SK-N-SH (cell line): ENCODE measurements around the gene PIK3R3. TPM values are rescaled to one million over a fixed set of nuclear protein-coding genes. Genes with fewer than 3 reads are reported as not detected.

Experiments
- CTCF ChIA-PET: fragments of 300-600, 350-600 bp; formaldehyde crosslinking; extraction: SDS; loops from one replicate; lab custom pipeline; 2021; lab: Yijun Ruan, JAX
- POLR2A ChIA-PET: fragments of 350-600 bp; sonication (Branson Sonifier 250); formaldehyde crosslinking; extraction: SDS; loops from one replicate; lab custom pipeline; 2020; ENCODE audit warnings: antibody characterized with exemption, inconsistent platforms; lab: Yijun Ruan, JAX
- DNase-seq: peaks from one replicate; pipeline ENCODE4 v3.0.0; 2012
- H2AFZ ChIP-seq: fragments of 200-600 bp; sonication (generic); 2 replicates; pipeline ENCODE4 v1.8.1; 2016; ENCODE audit warnings: antibody characterized with exemption, mild to moderate bottlenecking, low read depth
- H3F3A ChIP-seq: fragments of 200-600 bp; sonication (generic); replicated peaks from 2 replicates; pipeline ENCODE3; 2016; ENCODE audit warnings: antibody characterized with exemption, mild to moderate bottlenecking; ENCODE audit not compliant: insufficient read depth
- H3K27ac ChIP-seq, 2 experiments: fragments of 200-500 bp in 1 of 2; fragments of 200-600 bp in 1 of 2; sonication (Bioruptor generic) in 1 of 2; sonication (generic), shearing (Covaris generic) in 1 of 2; 2 replicates each; pipeline versions ENCODE4 v1.5.1 to v1.6.1; 2014 to 2016; ENCODE audit warnings: low read depth in 2 of 2, inconsistent platforms in 1 of 2, low read length in 1 of 2, mild to moderate bottlenecking in 1 of 2, mixed read lengths in 1 of 2
- H3K27me3 ChIP-seq: fragments of 200-600 bp; sonication (generic), shearing (Covaris generic); 2 replicates; pipeline ENCODE4 v1.6.1; 2016; ENCODE audit warnings: mixed run types; ENCODE audit not compliant: insufficient read depth
- H3K36me3 ChIP-seq, 2 experiments: fragments of 200-500 bp in 1 of 2; fragments of 200-600 bp in 1 of 2; sonication (Bioruptor generic) in 1 of 2; sonication (generic) in 1 of 2; replicated peaks in 1 of 2; 2 replicates each; pipeline versions ENCODE3 to v1.5.1; 2014 to 2016; ENCODE audit warnings: low read length in 1 of 2, mild to moderate bottlenecking in 1 of 2; ENCODE audit not compliant: insufficient read depth in 2 of 2, control insufficient read depth in 1 of 2
- H3K4me1 ChIP-seq, 2 experiments: fragments of 200-500 bp in 1 of 2; fragments of 200-600 bp in 1 of 2; sonication (Bioruptor generic) in 1 of 2; sonication (generic), shearing (Covaris generic) in 1 of 2; 2 replicates each; pipeline versions ENCODE4 v1.5.1 to v1.6.1; 2014 to 2016; ENCODE audit warnings: low read depth in 1 of 2, low read length in 1 of 2, mixed run types in 1 of 2; ENCODE audit not compliant: insufficient read depth in 2 of 2, control insufficient read depth in 1 of 2
- H3K4me2 ChIP-seq: fragments of 200-600 bp; sonication (generic), shearing (Covaris generic); 2 replicates; pipeline ENCODE4 v1.6.1; 2017; ENCODE audit warnings: mixed run types
- H3K4me3 ChIP-seq, 2 experiments: fragments of 200-500 bp in 1 of 2; fragments of 200-600 bp in 1 of 2; sonication (Bioruptor generic) in 1 of 2; sonication (generic), shearing (Covaris generic) in 1 of 2; 2 replicates each; pipeline versions ENCODE4 v1.5.1 to v1.8.1; 2014 to 2016; ENCODE audit warnings: low read depth in 2 of 2, inconsistent platforms in 1 of 2, low read length in 1 of 2, mild to moderate bottlenecking in 1 of 2, mixed read lengths in 1 of 2, moderate library complexity in 1 of 2
- H3K79me2 ChIP-seq: fragments of 200-600 bp; sonication (generic); 2 replicates; pipeline ENCODE4 v1.8.1; 2017; ENCODE audit warnings: mild to moderate bottlenecking; ENCODE audit not compliant: insufficient read depth
- H3K9ac ChIP-seq: fragments of 200-600 bp; sonication (generic); 2 replicates; pipeline ENCODE4 v1.6.1; 2017; ENCODE audit warnings: mixed run types
- H3K9me2 ChIP-seq: fragments of 200-600 bp; sonication (generic); 2 replicates; pipeline ENCODE4 v1.6.1; 2017; ENCODE audit warnings: mixed run types
- H3K9me3 ChIP-seq: fragments of 200-600 bp; sonication (generic); 2 replicates; pipeline ENCODE4 v1.6.1; 2017; ENCODE audit warnings: mixed run types, mild to moderate bottlenecking, moderate library complexity
- H4K20me1 ChIP-seq: fragments of 200-600 bp; sonication (generic); 2 replicates; pipeline ENCODE4 v1.6.1; 2017; ENCODE audit warnings: mild to moderate bottlenecking, mixed run types; ENCODE audit not compliant: insufficient read depth
- CHD2 ChIP-seq: fragments of 150-350 bp; IDR thresholded peaks from 2 replicates; pipeline ENCODE4 v1.6.1; 2018; ENCODE audit warnings: low read length; ENCODE audit not compliant: partially characterized antibody
- CTCF ChIP-seq: fragments of 200-600 bp; sonication (generic); IDR thresholded peaks from 2 replicates; pipeline ENCODE4 v1.6.1; 2017; ENCODE audit warnings: antibody characterized with exemption, mild to moderate bottlenecking, moderate library complexity
- ELF1 ChIP-seq: IDR thresholded peaks from 2 replicates; pipeline ENCODE4 v1.4.0; 2012
- EP300 ChIP-seq, 2 experiments: IDR thresholded peaks; 2 replicates each; pipeline versions ENCODE4 v1.4.0 to v1.6.1; 2012; ENCODE audit warnings: borderline replicate concordance in 1 of 2, low read depth in 1 of 2, low read length in 1 of 2
- EZH2phosphoT487 ChIP-seq: fragments of 200-600 bp; sonication (generic); IDR thresholded peaks from 2 replicates; pipeline ENCODE4 v1.6.1; 2017; ENCODE audit warnings: low read depth, mixed run types, mild to moderate bottlenecking, antibody characterized with exemption, moderate library complexity, borderline replicate concordance
- FOSL2 ChIP-seq: IDR thresholded peaks from 2 replicates; pipeline ENCODE4 v1.4.0; 2012; ENCODE audit warnings: low read depth, mild to moderate bottlenecking, moderate library complexity, borderline replicate concordance
- FOXM1 ChIP-seq: IDR thresholded peaks from 2 replicates; pipeline ENCODE4 v1.4.0; 2012; ENCODE audit warnings: low read depth, mild to moderate bottlenecking
- GATA2 ChIP-seq: sonication (generic); formaldehyde crosslinking; IDR thresholded peaks from 2 replicates; pipeline ENCODE4 v1.5.0; 2020; ENCODE audit warnings: mild to moderate bottlenecking, missing genetic modification reagents
- MEF2A ChIP-seq: IDR thresholded peaks from 2 replicates; pipeline ENCODE4 v1.4.0; 2012; ENCODE audit warnings: low read depth, borderline replicate concordance
- NRF1 ChIP-seq: IDR thresholded peaks from 2 replicates; pipeline ENCODE4 v1.6.1; 2012; ENCODE audit warnings: low read depth, mild to moderate bottlenecking, low read length
- PBX3 ChIP-seq: IDR thresholded peaks from 2 replicates; pipeline ENCODE4; 2012
- RAD21 ChIP-seq: IDR thresholded peaks from 2 replicates; pipeline ENCODE4 v1.6.1; 2012; ENCODE audit warnings: mild to moderate bottlenecking, low read length
- RFX5 ChIP-seq: IDR thresholded peaks from 2 replicates; pipeline ENCODE4 v1.6.1; 2012; ENCODE audit warnings: mild to moderate bottlenecking, improper control_type of control experiment, low read length
- RXRA ChIP-seq: IDR thresholded peaks from 2 replicates; pipeline ENCODE4 v1.4.0; 2012; ENCODE audit warnings: low read depth, mild to moderate bottlenecking, borderline replicate concordance
- SIN3A ChIP-seq: IDR thresholded peaks from 2 replicates; pipeline ENCODE4 v1.6.1; 2012; ENCODE audit warnings: low read depth, mild to moderate bottlenecking, low read length, moderate library complexity, borderline replicate concordance
- TAF1 ChIP-seq: IDR thresholded peaks from 2 replicates; pipeline ENCODE4 v1.6.1; 2012; ENCODE audit warnings: low read depth, mild to moderate bottlenecking, low read length, moderate library complexity, borderline replicate concordance
- TCF12 ChIP-seq: IDR thresholded peaks from 2 replicates; pipeline ENCODE4 v1.4.0; 2012
- TEAD4 ChIP-seq: IDR thresholded peaks from 2 replicates; pipeline ENCODE4 v1.4.0; 2012; ENCODE audit warnings: mild to moderate bottlenecking, borderline replicate concordance; ENCODE audit not compliant: insufficient read depth
- USF1 ChIP-seq: IDR thresholded peaks from 2 replicates; pipeline ENCODE4 v1.4.0; 2012; ENCODE audit warnings: low read depth, borderline replicate concordance
- YY1 ChIP-seq: IDR thresholded peaks from 2 replicates; pipeline ENCODE4 v1.4.0; 2012; ENCODE audit warnings: low read depth, mild to moderate bottlenecking
- WGBS: methylation state at CpG from one replicate; pipeline ENCODE4 v1.1.6; 2017; ENCODE audit warnings: low lambda C conversion rate; 5-methylcytosine and 5-hydroxymethylcytosine counted together
- polyA plus RNA-seq, 3 experiments: library from polyadenylated mRNA; depleted of rRNA; stranded (reverse); fragments of >200 nt; gene quantifications; 2 replicates each; pipeline ENCODE4 v1.2.3, GENCODE V29; 2012

The PIK3R3 gene
- polyA plus RNA-seq, 1 of the 3 experiments (the other 2 are of a cell fraction): 4.0 TPM

- H4K20me1 ChIP-seq: no peaks in the 10 kb centered on the region
- no peak for DNase-seq
- POLR2A ChIA-PET: no interaction called here
- no peaks in the 10 kb centered on the region for H3K9me2 ChIP-seq
- peaks cover 30 to 35% of the 10 kb centered on the region in 2 experiments for H3K36me3 ChIP-seq
- no peak overlapping the region for H2AFZ ChIP-seq
- H3K27ac ChIP-seq: no peak overlapping the region
- H3K9me3 ChIP-seq: no peaks in the 10 kb centered on the region
- no peak overlapping the region for H3K4me2 ChIP-seq
- no peaks in the 10 kb centered on the region for H3K27me3 ChIP-seq
- no peak overlapping the region for H3K9ac ChIP-seq
- 98% methylated on average over 3 of the region's 3 CpGs for WGBS
- H3K4me1 ChIP-seq: no peaks in the 10 kb centered on the region
- TF ChIP-seq GATA2 (CRISPR knock-in tag) (no peak), USF1 (no peak)
- no peaks in the 10 kb centered on the region for H3K79me2 ChIP-seq
- CTCF ChIA-PET: interaction anchor here (0.6 to 2.1 kb wide), 2 partner anchors 179 to 388 kb away, joined by 4 read pairs; no protein-coding TSS in a partner anchor
- H3K4me3 ChIP-seq: no peak overlapping the region
- no peaks in the 10 kb centered on the region for H3F3A ChIP-seq
Measured at GRCh38 chr1:46002551-46003150, 129.8 kb downstream of the PIK3R3 start.

GRCh38 chr1:46001081-46001785 is 131.2 kb downstream of the PIK3R3 start:
- CTCF ChIA-PET: interaction anchor here (0.8 to 2.1 kb wide), 4 partner anchors 58 to 180 kb away, joined by 3 to 4 read pairs (median 3); no protein-coding TSS in a partner anchor
- peaks cover 16 to 25% of the 10 kb centered on the region in 2 experiments for H3K36me3 ChIP-seq
- no peaks in the 10 kb centered on the region for H3K9me3 ChIP-seq
- no peaks in the 10 kb centered on the region for H3F3A ChIP-seq
- DNase-seq: no peak
- no peaks in the 10 kb centered on the region for H3K4me1 ChIP-seq
- 91% methylated on average over 3 of the region's 3 CpGs for WGBS
- no peaks in the 10 kb centered on the region for H3K79me2 ChIP-seq
- no peak overlapping the region for H3K4me3 ChIP-seq
- POLR2A ChIA-PET: no interaction called here
- no peak overlapping the region for H3K27ac ChIP-seq
- no peak overlapping the region for H2AFZ ChIP-seq
- H4K20me1 ChIP-seq: no peaks in the 10 kb centered on the region
- no peak overlapping the region for H3K9ac ChIP-seq
- H3K9me2 ChIP-seq: no peaks in the 10 kb centered on the region
- no peak overlapping the region for H3K4me2 ChIP-seq
- TF ChIP-seq TCF12 (no peak), SIN3A (no peak), RFX5 (no peak), FOSL2 (no peak), PBX3 (no peak), CHD2 (no peak), EP300 (IDR thresholded peaks at IDR 0.05; ENCODE audit: borderline replicate concordance in 1 of 2, low read depth in 1 of 2, low read length in 1 of 2) (no peak), TAF1 (no peak), ELF1 (no peak), CTCF (no peak), RXRA (no peak), USF1 (no peak), TEAD4 (no peak), MEF2A (no peak), FOXM1 (no peak), YY1 (no peak), RAD21 (no peak), EZH2phosphoT487 (no peak), NRF1 (no peak), GATA2 (CRISPR knock-in tag) (no peak)
- no peaks in the 10 kb centered on the region for H3K27me3 ChIP-seq
